HG02943 (cell line): Measurements from ENCODE around the gene RASSF1.

Source experiments
- ATAC-seq: cut with Tn5 transposase; IDR thresholded peaks from one replicate; pipeline ENCODE4 v1.9.1; 2021; ENCODE audit warnings: mild to moderate bottlenecking, low read depth, moderate library complexity; ENCODE audit not compliant: unreplicated experiment

RASSF1 gene

GRCh38 chr3:50345586-50346234 is 5.1 kb upstream of the RASSF1 start, which contains the start of gene ZMYND10:
TSS of gene ZMYND10 (minus strand) at chr3:50345732. CDS start at chr3:50345579, 153 bp downstream.
- ATAC-seq, result no peak

GRCh38 chr3:50345008-50345407 is 4.4 kb upstream of the RASSF1 start:
- no peak for ATAC-seq

DNA sequence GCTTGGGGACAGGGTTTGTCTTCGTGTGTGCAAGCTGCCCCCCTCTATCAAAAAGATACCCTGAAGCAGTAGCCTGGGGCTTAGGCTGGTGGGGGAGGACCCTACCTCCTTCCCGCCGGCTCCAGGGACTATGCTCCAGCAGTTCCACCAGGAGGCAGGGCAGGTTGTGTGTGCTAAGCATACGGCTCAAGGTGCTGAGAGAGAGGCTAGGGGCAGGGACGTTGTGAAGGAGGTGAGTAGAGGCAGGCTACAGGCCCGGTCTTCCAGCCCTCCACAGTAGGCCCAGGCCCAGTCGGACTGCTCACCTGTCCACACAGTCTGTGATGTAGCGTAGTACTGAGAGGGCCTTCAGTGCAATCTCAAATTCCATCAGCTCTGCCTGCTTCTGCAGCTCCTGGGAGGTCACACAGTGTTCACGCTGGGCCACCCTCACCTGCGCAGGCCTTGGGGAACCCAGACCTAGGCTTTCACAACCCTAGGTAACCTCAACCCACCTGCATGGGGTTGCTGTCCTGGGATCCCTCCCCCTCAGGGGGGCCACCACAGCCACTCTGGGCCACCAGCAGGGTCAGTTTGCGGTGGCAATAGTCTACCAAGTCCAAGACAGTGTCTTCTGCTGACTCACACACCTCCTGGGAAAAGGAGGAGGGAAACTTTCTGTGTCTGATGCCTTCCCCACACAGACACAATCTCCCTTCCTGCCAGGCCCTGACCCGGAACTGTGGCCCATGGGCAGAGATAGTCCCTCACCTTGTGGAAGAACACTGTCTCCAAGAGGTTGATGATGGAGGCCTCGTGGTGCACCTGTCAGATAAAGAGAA is 2.4 kb upstream of the RASSF1 start:
- no peak for ATAC-seq

GRCh38 chr3:50341996-50342650 is 1.5 kb upstream of the RASSF1 start:
- ATAC-seq, result no peak

DNA sequence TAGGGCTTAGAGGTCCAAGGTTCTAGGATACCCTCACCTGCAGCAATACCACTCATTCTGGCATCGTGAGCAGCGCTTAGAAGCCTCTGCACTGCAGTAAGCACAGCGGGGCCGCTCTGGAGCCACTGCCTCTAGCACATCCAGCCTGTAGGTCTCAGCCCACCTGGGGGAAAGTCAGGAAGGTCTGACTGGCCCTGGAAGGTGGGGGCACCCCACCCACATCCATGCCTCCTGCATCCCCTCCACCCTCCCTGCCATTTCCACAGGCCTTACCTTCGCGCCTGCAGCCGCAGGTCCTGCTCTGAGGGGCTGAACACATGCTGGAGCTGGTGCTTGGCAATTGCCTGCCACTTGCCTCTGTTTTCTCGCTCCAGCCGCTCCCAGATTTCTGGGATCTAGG is 901 bp upstream of the RASSF1 start:
- ATAC-seq, result no peak

- ATAC-seq, result no peak
Measured at GRCh38 chr3:50340147-50340447, 539 bp downstream of the RASSF1 start.

DNA sequence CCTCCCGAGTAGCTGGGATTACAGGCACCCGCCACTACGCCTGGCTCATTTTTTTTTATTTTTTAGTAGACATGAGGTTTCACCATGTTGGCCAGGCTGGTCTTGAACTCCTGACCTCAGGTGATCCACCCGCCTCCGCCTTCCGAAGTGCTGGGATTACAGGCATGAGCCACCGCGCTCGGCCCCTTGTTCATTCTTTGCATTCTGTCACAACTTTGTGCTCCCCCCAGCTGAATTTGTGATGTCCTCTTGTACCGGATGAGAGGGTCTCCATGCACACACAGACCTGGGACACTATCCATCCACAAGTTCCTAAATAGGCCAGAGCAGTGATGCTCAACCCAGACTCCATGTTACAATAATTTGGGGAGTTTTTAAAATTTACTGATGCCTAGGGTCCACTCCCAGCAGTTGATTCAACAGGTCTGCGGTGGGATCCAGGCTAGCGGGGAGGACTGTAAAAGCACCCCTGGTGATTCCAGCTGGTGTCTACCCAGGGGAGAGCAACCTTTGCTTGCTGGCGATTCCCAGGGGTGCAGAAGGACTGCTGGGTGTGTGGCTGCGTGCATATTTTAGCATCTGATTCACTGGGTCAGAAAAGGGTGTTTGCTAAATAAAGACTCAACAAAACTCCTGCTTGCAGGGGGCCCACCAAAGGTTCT is 1.0 kb downstream of the RASSF1 start:
- no peak for ATAC-seq

DNA sequence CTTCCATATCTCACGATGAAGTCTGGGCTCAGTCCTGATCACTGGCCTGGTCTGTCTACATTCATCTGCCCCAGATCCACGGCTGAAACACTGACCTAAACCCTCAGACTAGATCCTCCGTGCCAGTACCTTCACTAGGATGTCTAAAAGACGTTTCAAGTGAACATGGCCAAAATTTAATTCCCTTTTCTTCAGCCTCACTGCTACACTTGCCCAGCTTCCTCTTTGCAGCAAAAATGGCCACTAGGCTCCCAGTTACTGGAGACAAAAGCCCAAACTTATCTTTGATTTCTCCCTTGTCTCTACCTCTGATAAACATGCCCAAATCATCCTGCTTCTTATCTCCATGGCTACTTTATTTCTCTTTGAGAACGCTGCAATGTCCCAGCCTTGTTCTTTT is 1.7 kb downstream of the RASSF1 start:
- no peak for ATAC-seq

GRCh38 chr3:50337175-50337861 is 3.3 kb downstream of the RASSF1 start:
- ATAC-seq, result peak; percentile 72

DNA sequence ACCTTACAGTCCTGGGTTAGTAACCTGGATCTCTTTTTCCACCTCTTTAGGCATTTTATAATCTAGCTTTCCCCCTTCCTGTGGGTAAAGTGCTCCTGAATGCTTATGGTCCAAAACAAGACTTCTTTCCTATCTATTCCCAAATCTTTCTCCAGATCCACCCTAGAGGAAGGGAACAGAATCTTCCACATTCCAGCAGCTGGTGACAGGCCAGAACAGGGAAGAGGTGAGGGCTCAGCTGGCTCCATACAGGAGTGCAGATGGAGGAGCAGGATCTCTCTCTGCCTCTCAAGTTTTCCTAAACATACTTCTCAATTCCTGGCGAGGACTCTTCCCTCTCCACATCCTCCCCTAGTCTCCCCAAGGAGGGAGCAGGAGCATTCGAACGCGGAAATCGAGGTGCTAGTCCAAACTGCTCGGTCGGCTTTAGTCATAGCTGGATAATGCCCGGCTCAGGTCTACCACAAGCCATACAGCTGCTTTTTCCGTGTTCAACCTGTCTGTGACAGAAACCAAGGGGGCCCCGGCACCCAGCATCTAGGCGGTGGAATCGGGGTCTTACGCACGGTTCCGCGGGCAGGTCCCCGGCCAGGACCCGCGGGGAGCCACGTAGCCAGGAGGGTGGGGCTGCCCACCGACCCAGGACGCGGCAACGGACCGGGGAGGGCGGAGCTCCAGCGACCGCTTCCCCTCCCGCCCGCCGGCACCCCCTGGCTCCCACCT is 4.0 kb downstream of the RASSF1 start:
- ATAC-seq, result peak; percentile 31

DNA sequence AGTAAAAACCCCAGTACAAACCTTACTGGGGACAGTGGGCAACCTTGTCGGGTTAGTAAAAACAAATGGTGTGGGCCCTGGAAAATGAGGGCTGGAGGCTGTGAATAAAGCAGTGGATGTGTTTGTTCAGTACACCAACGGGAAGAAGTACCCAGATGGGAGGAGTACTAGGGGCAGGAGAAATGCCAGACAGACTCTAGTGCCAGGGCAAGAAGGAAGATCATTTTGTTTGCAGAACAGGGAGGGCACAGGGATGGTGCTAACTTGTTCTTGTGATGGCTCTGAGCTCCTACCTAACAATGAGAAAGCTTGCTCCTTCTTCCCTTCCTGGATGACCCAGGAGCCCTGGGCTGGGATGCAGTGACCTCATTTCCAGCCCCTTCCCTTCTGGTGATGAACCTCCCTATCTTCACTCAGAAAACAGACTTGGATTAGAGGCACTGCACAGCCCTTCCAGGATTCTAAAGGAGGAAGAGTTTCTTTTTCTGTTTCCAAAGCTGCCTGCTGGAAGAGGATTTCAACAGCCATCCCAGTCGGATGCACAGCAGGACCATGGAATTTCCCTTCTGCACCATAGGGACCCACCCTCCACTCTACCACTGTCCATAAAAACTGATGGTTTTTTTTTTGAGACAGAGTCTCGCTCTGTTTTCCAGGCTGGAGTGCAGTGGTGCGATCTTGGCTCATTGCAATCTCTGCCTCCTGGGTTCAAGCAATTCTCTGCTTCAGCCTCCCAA is 6.1 kb downstream of the RASSF1 start:
- ATAC-seq, result no peak

- ATAC-seq, result no peak
Measured at GRCh38 chr3:50333744-50334328, 6.8 kb downstream of the RASSF1 start.

- ATAC-seq, result no peak
Measured at GRCh38 chr3:50331364-50331907, 9.2 kb downstream of the RASSF1 start.

- ATAC-seq, result no peak
Measured at GRCh38 chr3:50330330-50330729, 10.3 kb downstream of the RASSF1 start.

GRCh38 chr3:50327943-50328691 is 12.5 kb downstream of the RASSF1 start, which contains the start of gene TUSC2:
TSS of gene TUSC2 (minus strand) at chr3:50328223. CDS start at chr3:50328099, 124 bp downstream.
- peak; percentile 87 for ATAC-seq

DNA sequence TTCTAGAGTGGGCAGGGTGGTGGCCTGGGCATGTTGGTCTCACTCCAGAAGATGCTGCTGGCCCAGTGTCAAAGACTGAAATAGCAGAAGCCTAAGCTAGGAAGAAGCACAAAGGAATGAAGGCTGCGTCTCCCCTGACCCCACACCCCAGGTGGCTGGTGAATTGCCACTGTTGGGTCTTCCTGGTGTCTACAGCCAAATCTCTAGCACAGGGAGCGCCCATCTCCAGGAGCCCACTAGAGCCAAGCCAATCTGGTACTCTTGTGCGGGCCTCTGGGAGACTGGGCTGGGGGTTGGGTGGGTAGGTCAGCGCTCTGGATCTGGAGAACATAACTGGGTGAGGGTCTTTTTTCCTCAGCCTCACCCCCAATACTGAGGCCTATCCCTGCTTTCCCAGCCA is 13.5 kb downstream of the RASSF1 start:
- no peak for ATAC-seq

DNA sequence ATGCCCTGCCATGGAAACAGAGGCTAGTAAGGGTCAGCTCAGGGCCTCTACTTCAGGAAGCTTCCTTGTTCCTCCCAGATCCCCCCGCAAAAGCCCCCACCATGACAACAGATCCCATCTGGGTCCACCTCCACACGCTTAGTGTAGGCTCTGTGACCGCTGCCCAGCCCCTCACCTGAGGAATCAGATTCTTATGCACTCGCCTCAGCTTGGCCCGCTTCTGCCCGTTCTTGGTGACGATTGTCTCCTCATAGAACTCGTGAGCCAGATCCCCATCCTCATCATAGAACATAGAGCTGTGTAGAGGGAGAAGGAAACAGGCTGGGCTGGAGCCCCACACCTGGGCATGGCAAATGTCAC is 14.5 kb downstream of the RASSF1 start:
- no peak for ATAC-seq
